Astrocyte (in vitro differentiated cells and primary cell): ENCODE data around the gene NFU1. TPM values are rescaled to one million over a fixed set of nuclear protein-coding genes. Genes with fewer than 3 reads are reported as not detected.

Experiments
- DNase-seq: peaks from one replicate; pipeline ENCODE4 v3.0.0-alpha.2; 2010; ENCODE audit warnings: low read depth
- FAIRE-seq: peaks from 2 replicates; lab custom pipeline; 2011; peaks lifted over from hg19 to GRCh38; lab: Jason Lieb, UNC
- H2AFZ ChIP-seq: 2 replicates; pipeline ENCODE4 v1.6.0; 2012; ENCODE audit warnings: low read depth, low read length, inconsistent platforms
- H3K27ac ChIP-seq: 2 replicates; pipeline ENCODE4 v1.5.1; 2011; ENCODE audit warnings: low read depth, low read length, inconsistent platforms
- H3K27me3 ChIP-seq: 2 replicates; pipeline ENCODE4 v1.6.0; 2011; ENCODE audit warnings: low read length, inconsistent platforms; ENCODE audit not compliant: insufficient read depth
- H3K36me3 ChIP-seq: 2 replicates; pipeline ENCODE4 v1.5.1; 2011; ENCODE audit warnings: low read length, inconsistent platforms; ENCODE audit not compliant: insufficient read depth
- H3K4me1 ChIP-seq: 2 replicates; pipeline ENCODE4 v1.5.1; 2011; ENCODE audit warnings: low read length, inconsistent platforms; ENCODE audit not compliant: insufficient read depth
- H3K4me2 ChIP-seq: 2 replicates; pipeline ENCODE4 v1.6.0; 2012; ENCODE audit warnings: low read length, inconsistent platforms
- H3K4me3 ChIP-seq: 2 replicates; pipeline ENCODE4 v1.5.1; 2011; ENCODE audit warnings: low read depth, mild to moderate bottlenecking, low read length, inconsistent platforms; ENCODE audit not compliant: insufficient read depth
- H3K79me2 ChIP-seq: 2 replicates; pipeline ENCODE4 v1.6.0; 2012; ENCODE audit warnings: mild to moderate bottlenecking, low read length, inconsistent platforms; ENCODE audit not compliant: insufficient read depth
- H3K9ac ChIP-seq: 2 replicates; pipeline ENCODE4 v1.6.0; 2012; ENCODE audit warnings: mild to moderate bottlenecking, low read length, inconsistent platforms
- H3K9me3 ChIP-seq: 2 replicates; pipeline ENCODE4 v1.5.1; 2012; ENCODE audit warnings: low read depth, mild to moderate bottlenecking, low read length, inconsistent platforms; ENCODE audit not compliant: insufficient read depth
- H4K20me1 ChIP-seq: 2 replicates; pipeline ENCODE4 v1.6.0; 2012; ENCODE audit warnings: low read length, inconsistent platforms; ENCODE audit not compliant: insufficient read depth
- H3K27ac Mint-ChIP-seq: one replicate; pipeline ENCODE4 v1.8.0; 2021; ENCODE audit warnings: mild to moderate bottlenecking, mixed read lengths; ENCODE audit not compliant: unreplicated experiment
- H3K27me3 Mint-ChIP-seq: one replicate; pipeline ENCODE4 v1.8.0; 2021; ENCODE audit warnings: low read depth, mixed read lengths; ENCODE audit not compliant: unreplicated experiment
- H3K36me3 Mint-ChIP-seq: one replicate; pipeline ENCODE4 v1.8.0; 2021; ENCODE audit warnings: low read depth, mixed read lengths; ENCODE audit not compliant: unreplicated experiment
- H3K4me1 Mint-ChIP-seq: one replicate; pipeline ENCODE4 v1.8.0; 2021; ENCODE audit warnings: low read depth, mixed read lengths; ENCODE audit not compliant: unreplicated experiment
- H3K4me3 Mint-ChIP-seq: one replicate; pipeline ENCODE4 v1.8.0; 2021; ENCODE audit warnings: mild to moderate bottlenecking, moderate library complexity, mixed read lengths; ENCODE audit not compliant: unreplicated experiment
- H3K9me3 Mint-ChIP-seq: one replicate; pipeline ENCODE4 v1.8.0; 2021; ENCODE audit warnings: mild to moderate bottlenecking, mixed read lengths; ENCODE audit not compliant: unreplicated experiment
- CTCF ChIP-seq: IDR thresholded peaks from 2 replicates; pipeline ENCODE4 v1.5.1; 2011; ENCODE audit warnings: low read depth, mild to moderate bottlenecking, inconsistent platforms, low read length, moderate library complexity; ENCODE audit not compliant: insufficient read depth
- EZH2 ChIP-seq: IDR thresholded peaks from 2 replicates; pipeline ENCODE4 v1.6.1; 2012; ENCODE audit warnings: mild to moderate bottlenecking, low read length, inconsistent platforms; ENCODE audit not compliant: insufficient read depth
- total RNA-seq: library from RNA; stranded (reverse); gene quantifications from 2 replicates; pipeline ENCODE4 v1.2.1, GENCODE V29; 2021

NFU1 gene
- total RNA-seq, 1 donor from 2014 or later = 46.6 TPM

GRCh38 chr2:69453475-69454129, 16.4 kb upstream of the NFU1 start:
- TF ChIP-seq EZH2 = no peak
- TF ChIP-seq CTCF = no peak
- Histone ChIP-seq H3K4me3 (no peak overlapping the region), H3K79me2 (no peaks in the 10 kb centered on the region), H3K9me3 (no peaks in the 10 kb centered on the region), H3K36me3 (no peaks in the 10 kb centered on the region), H3K4me2 (no peak overlapping the region), H3K27ac (no peak overlapping the region), H3K9ac (no peak overlapping the region), H2AFZ (no peak overlapping the region), H3K4me1 (no peaks in the 10 kb centered on the region), H4K20me1 (no peaks in the 10 kb centered on the region), H3K27me3 (no peaks in the 10 kb centered on the region)
- Mint-ChIP-seq H3K4me1 (no peaks in the 10 kb centered on the region), H3K9me3 (no peaks in the 10 kb centered on the region), H3K4me3 (no peak overlapping the region), H3K27me3 (no peaks in the 10 kb centered on the region), H3K27ac (no peak overlapping the region), H3K36me3 (no peaks in the 10 kb centered on the region)
- DNase-seq (no peak), FAIRE-seq (no peak)

DNA sequence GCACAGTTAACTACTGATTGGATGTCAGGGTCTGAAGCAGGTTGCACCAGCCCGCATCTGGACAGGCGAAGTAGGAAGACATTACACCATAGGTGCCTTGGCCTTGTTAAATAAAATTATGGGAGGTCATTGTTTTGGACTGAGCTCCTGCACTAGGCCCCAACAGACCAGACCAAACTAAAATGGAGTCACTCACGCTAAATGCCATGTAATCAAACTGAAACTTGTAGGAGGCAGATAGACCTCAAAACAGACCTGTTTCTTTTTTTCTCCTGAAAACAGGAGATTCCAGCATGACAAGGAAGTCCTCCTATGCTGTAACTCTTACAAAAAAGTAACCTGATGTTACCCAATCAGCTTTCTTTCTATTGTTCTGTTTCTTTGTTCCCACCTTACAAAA, 15.5 kb upstream of the NFU1 start:
- no peaks in the 10 kb centered on the region for H3K36me3 ChIP-seq
- H3K27me3 ChIP-seq = no peaks in the 10 kb centered on the region
- no peak for FAIRE-seq
- no peaks in the 10 kb centered on the region for H3K9me3 Mint-ChIP-seq
- H3K27ac Mint-ChIP-seq = no peak overlapping the region
- no peak for DNase-seq
- no peaks in the 10 kb centered on the region for H3K4me1 Mint-ChIP-seq
- peaks cover 3% of the 10 kb centered on the region for H3K36me3 Mint-ChIP-seq
- H3K4me2 ChIP-seq = no peak overlapping the region
- H3K4me1 ChIP-seq = no peaks in the 10 kb centered on the region
- H3K4me3 ChIP-seq = no peak overlapping the region
- H3K27ac ChIP-seq = no peak overlapping the region
- no peak overlapping the region for H3K9ac ChIP-seq
- H2AFZ ChIP-seq = no peak overlapping the region
- H3K9me3 ChIP-seq = no peaks in the 10 kb centered on the region
- H3K79me2 ChIP-seq = no peaks in the 10 kb centered on the region
- no peak overlapping the region for H3K4me3 Mint-ChIP-seq
- TF ChIP-seq CTCF (no peak), EZH2 (no peak)
- no peaks in the 10 kb centered on the region for H4K20me1 ChIP-seq
- H3K27me3 Mint-ChIP-seq = peaks cover 8% of the 10 kb centered on the region

DNA sequence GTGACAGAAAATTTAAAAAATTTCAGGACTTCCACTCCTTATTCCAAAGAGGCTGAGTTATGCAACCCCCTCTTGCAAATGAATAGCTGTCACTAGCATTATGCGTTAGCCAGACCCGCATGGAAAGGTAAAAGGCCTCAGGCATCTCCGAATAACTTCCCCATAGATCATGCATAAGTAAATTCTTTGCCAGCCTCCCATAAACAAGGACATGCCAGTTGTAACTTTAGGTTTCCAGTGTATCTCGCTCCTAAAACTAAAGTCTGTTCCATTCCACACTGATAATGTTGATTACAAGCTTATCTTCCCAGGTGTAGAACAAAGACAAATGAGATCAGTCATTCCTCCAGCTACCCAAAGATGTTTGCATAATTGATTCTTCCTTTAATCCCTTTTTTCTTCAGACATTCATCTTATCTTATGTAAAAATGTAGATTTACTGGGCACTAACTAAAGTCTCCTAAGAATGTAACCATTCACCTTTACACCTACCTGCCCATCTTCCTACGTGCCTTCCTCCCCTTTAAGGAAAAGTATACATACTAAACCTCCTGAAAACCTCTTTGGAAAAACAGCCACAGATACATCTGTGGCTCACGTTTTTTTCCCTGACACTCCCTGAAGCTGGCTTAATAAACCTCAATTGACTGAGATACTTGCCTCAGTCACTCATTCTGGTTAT, 13.6 kb upstream of the NFU1 start:
- no peaks in the 10 kb centered on the region for H3K9me3 ChIP-seq
- no peaks in the 10 kb centered on the region for H4K20me1 ChIP-seq
- TF ChIP-seq EZH2 = no peak
- TF ChIP-seq CTCF = no peak
- Mint-ChIP-seq H3K4me1 (no peaks in the 10 kb centered on the region), H3K4me3 (no peak overlapping the region), H3K27me3 (peaks cover 16% of the 10 kb centered on the region), H3K36me3 (peaks cover 4% of the 10 kb centered on the region), H3K9me3 (peaks cover 2% of the 10 kb centered on the region), H3K27ac (no peak overlapping the region)
- H3K27ac ChIP-seq = no peak overlapping the region
- H3K9ac ChIP-seq = no peak overlapping the region
- H3K4me3 ChIP-seq = no peak overlapping the region
- H3K4me2 ChIP-seq = no peak overlapping the region
- no peaks in the 10 kb centered on the region for H3K36me3 ChIP-seq
- no peak for FAIRE-seq
- no peaks in the 10 kb centered on the region for H3K4me1 ChIP-seq
- no peaks in the 10 kb centered on the region for H3K79me2 ChIP-seq
- H2AFZ ChIP-seq = no peak overlapping the region
- H3K27me3 ChIP-seq = no peaks in the 10 kb centered on the region
- no peak for DNase-seq
